CD4-positive, alpha-beta memory T cell (primary cell): Measurements from ENCODE around the gene RIOK1. TPM values are rescaled to one million over a fixed set of nuclear protein-coding genes. Genes with fewer than 3 reads are reported as not detected.
"Not testable (repeated sequence)": the region's sequence is repeated elsewhere in the genome, so short reads cannot be mapped to it uniquely, and the experiment has no call there.

Source experiments
- CTCF ChIA-PET: fragments of 350-600 bp; sonication (Branson Sonifier 250); formaldehyde crosslinking; loops from one replicate; lab custom pipeline; 2021; ENCODE audit warnings: inconsistent platforms; ENCODE audit not compliant: partially characterized antibody; lab: Charles Lee
- POLR2A ChIA-PET: fragments of 350-600 bp; sonication (Branson Sonifier 250); formaldehyde crosslinking; loops from one replicate; lab custom pipeline; 2021; ENCODE audit not compliant: partially characterized antibody; lab: Charles Lee
- DNase-seq, 5 donors: peaks; one replicate each; pipeline versions ENCODE4 v3.0.0 to v3.0.0-alpha.2; 2020 to 2022; ENCODE audit warnings: mixed read lengths in 1 of 5
- H3K27ac ChIP-seq: one replicate; pipeline ENCODE4 v1.7.0; 2013; ENCODE audit warnings: low read depth, low read length
- H3K27me3 ChIP-seq: 2 replicates; pipeline ENCODE4 v1.7.0; 2013; ENCODE audit warnings: mild to moderate bottlenecking, low read length, moderate library complexity; ENCODE audit not compliant: insufficient read depth
- H3K36me3 ChIP-seq: 2 replicates; pipeline ENCODE4 v1.7.0; 2013; ENCODE audit warnings: mild to moderate bottlenecking, low read length, moderate library complexity; ENCODE audit not compliant: insufficient read depth
- H3K4me1 ChIP-seq: 2 replicates; pipeline ENCODE4 v1.7.0; 2013; ENCODE audit warnings: mild to moderate bottlenecking, low read length, moderate library complexity; ENCODE audit not compliant: insufficient read depth
- H3K4me3 ChIP-seq, 2 donors: one replicate each; pipeline ENCODE4 v1.7.0; 2013; ENCODE audit warnings: low read length in 2 of 2, mild to moderate bottlenecking in 1 of 2
- H3K9me3 ChIP-seq, 2 donors: one replicate each; pipeline ENCODE4 v1.7.0; 2013; ENCODE audit warnings: low read length in 2 of 2, control low read depth in 1 of 2; ENCODE audit not compliant: control insufficient read depth in 1 of 2
- H3K27ac Mint-ChIP-seq, 7 donors: one replicate each; pipeline ENCODE4 v1.8.0; 2020 to 2021; ENCODE audit warnings: mixed read lengths in 7 of 7, mild to moderate bottlenecking in 6 of 7, inconsistent platforms in 3 of 7, moderate library complexity in 3 of 7
- H3K27me3 Mint-ChIP-seq, 2 donors: one replicate each; pipeline ENCODE4 v1.8.0; 2020 to 2021; ENCODE audit warnings: mixed read lengths in 2 of 2
- H3K36me3 Mint-ChIP-seq, 2 donors: one replicate each; pipeline ENCODE4 v1.8.0; 2020 to 2021; ENCODE audit warnings: mixed read lengths in 2 of 2, inconsistent platforms in 1 of 2, mild to moderate bottlenecking in 1 of 2
- H3K4me1 Mint-ChIP-seq, 4 donors: one replicate each; pipeline ENCODE4 v1.8.0; 2020 to 2021; ENCODE audit warnings: mixed read lengths in 4 of 4, mild to moderate bottlenecking in 1 of 4
- H3K4me3 Mint-ChIP-seq, 8 donors: one replicate each; pipeline ENCODE4 v1.8.0; 2020 to 2021; ENCODE audit warnings: mixed read lengths in 8 of 8, mild to moderate bottlenecking in 7 of 8, moderate library complexity in 6 of 8, inconsistent platforms in 3 of 8
- H3K9me3 Mint-ChIP-seq, 8 donors: one replicate each; pipeline ENCODE4 v1.8.0; 2020 to 2021; ENCODE audit warnings: mixed read lengths in 8 of 8, mild to moderate bottlenecking in 5 of 8, inconsistent platforms in 3 of 8, moderate library complexity in 1 of 8
- intact Hi-C: fragments of 100-400 bp; cut with micrococcal nuclease; formaldehyde crosslinking; loops from one replicate; pipeline ENCODE4 v1.15.1; 2023
- polyA plus RNA-seq, 2 donors: library from polyadenylated mRNA; unstranded; fragments of 300-500 nt; fragmentation: Illumina TruSeq; gene quantifications; one replicate each; pipeline ENCODE4 v1.2.3, GENCODE V29; 2021
- total RNA-seq, 2 experiments: library from RNA; stranded (reverse); gene quantifications; one replicate each; pipeline ENCODE4 v1.2.3, GENCODE V29; 2021

The RIOK1 gene
- total and polyA plus RNA-seq, 4 experiments from 2014 or later, result 19.1 to 26.1 (median 22.8) TPM

DNA sequence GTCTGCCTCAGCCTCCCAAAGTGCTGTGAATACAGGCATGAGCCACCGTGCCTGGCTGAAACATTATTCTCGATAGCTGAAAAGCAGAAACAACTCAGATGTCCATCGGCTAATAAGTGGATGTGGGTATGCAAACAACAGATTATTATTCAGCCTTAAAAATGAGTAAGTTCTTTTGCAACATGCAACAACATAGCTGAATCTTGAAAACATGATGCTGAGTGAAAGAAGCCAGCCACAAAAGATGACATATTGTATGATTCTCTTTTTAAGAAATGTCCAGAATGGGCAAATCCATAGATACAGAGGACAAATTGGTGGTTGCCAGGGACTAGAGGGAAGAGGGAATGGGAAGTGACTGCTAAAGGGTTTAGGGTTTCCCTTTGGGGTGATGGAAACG lies 61.7 kb downstream of the RIOK1 start:
- ChIA-PET POLR2A (no interaction called here), CTCF (no interaction called here)
- peaks cover 1 to 10% of the 10 kb centered on the region in 2 donors for H3K27me3 Mint-ChIP-seq
- H3K4me3 Mint-ChIP-seq, result no peak overlapping the region
- Histone ChIP-seq H3K9me3 (no peaks in the 10 kb centered on the region), H3K27ac (no peak overlapping the region), H3K36me3 (no peaks in the 10 kb centered on the region), H3K4me3 (no peak overlapping the region), H3K4me1 (no peaks in the 10 kb centered on the region), H3K27me3 (no peaks in the 10 kb centered on the region)
- intact Hi-C loops, result no loop called here
- H3K9me3 Mint-ChIP-seq, result peaks cover 0 to 4% (median 0%) of the 10 kb centered on the region in 8 donors
- no peaks in the 10 kb centered on the region for H3K36me3 Mint-ChIP-seq
- DNase-seq, result no peak
- H3K4me1 Mint-ChIP-seq, result peaks cover 0 to 5% (median 0%) of the 10 kb centered on the region in 4 donors
- H3K27ac Mint-ChIP-seq, result no peak overlapping the region

DNA sequence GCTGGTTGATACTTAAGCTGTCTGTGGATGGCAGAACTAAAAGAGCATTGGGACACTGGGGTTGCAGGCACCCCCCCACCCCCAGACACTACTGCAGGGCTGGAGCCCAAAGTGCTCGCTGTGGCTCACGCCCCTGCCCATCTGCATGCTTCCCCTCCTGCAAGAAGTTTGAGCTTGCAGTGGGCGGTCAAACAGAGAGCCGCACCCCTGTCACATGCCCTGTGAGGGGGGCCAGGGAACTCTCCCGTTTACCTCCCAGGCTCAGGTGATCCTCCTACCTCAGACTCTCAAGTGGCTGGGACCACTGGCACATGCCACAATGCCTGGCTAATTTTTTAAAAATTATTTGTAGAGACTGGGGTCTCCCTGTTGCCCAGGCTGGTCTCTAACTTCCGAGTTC lies 63.3 kb downstream of the RIOK1 start:
- Histone ChIP-seq H3K27me3 (no peaks in the 10 kb centered on the region), H3K9me3 (no peaks in the 10 kb centered on the region), H3K4me3 (no peak overlapping the region), H3K27ac (no peak overlapping the region), H3K36me3 (no peaks in the 10 kb centered on the region), H3K4me1 (no peaks in the 10 kb centered on the region)
- CTCF ChIA-PET, result no interaction called here
- DNase-seq, result no peak
- no peak overlapping the region for H3K27ac Mint-ChIP-seq
- POLR2A ChIA-PET, result no interaction called here
- intact Hi-C loops, result no loop called here
- H3K4me3 Mint-ChIP-seq, result no peak overlapping the region
- H3K27me3 Mint-ChIP-seq, result peaks cover 4 to 12% of the 10 kb centered on the region in 2 donors
- peaks cover 0 to 5% (median 0%) of the 10 kb centered on the region in 4 donors for H3K4me1 Mint-ChIP-seq
- peaks cover 0 to 4% (median 0%) of the 10 kb centered on the region in 8 donors for H3K9me3 Mint-ChIP-seq
- H3K36me3 Mint-ChIP-seq, result no peaks in the 10 kb centered on the region

DNA sequence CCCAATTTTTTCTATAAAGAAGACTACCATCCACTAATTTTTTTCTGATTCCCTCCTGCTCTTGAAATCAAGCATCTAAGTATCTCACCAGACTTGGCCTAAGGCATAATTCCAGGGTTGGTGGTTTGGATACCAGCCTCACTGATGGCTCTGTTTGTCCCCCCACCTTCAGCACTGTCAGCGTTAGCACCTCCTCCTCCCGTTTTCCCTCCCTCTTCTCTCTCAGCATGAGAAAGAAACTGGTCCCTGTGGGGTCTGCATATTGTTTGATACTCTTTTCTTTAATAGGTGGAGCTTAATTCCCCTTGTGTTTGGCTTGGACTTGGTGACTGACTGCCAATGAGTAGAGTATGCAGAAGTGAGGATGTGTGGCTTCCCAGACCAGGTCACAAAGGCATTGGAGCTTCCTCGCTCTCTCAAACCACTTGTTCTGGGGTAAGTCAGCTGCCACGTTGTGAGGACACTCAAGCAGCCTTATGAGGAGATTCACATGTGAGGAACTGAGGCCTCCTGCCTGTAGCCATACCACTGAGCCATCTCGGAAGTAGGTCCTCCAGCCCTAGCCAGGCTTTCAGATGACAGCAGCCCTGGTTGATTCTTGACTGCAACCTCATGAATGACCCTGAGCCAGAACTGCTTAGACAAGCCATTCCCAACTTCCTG lies 65.2 kb downstream of the RIOK1 start:
- Mint-ChIP-seq H3K27me3 (peaks cover 4 to 14% of the 10 kb centered on the region in 2 donors), H3K9me3 (peaks cover 0 to 4% (median 0%) of the 10 kb centered on the region in 8 donors), H3K27ac (no peak overlapping the region), H3K4me1 (peaks cover 0 to 5% (median 0%) of the 10 kb centered on the region in 4 donors), H3K36me3 (no peaks in the 10 kb centered on the region), H3K4me3 (no peak overlapping the region)
- intact Hi-C loops, result no loop called here
- no peaks in the 10 kb centered on the region for H3K4me1 ChIP-seq
- H3K27me3 ChIP-seq, result no peaks in the 10 kb centered on the region
- no peaks in the 10 kb centered on the region for H3K36me3 ChIP-seq
- CTCF ChIA-PET, result interaction anchor here (0.9 kb wide), 1 partner anchor 9 kb away, joined by 3 read pairs; no protein-coding TSS in a partner anchor
- H3K27ac ChIP-seq, result no peak overlapping the region
- DNase-seq, result no peak
- H3K4me3 ChIP-seq, result no peak overlapping the region
- POLR2A ChIA-PET, result no interaction called here
- H3K9me3 ChIP-seq, result no peaks in the 10 kb centered on the region

DNA sequence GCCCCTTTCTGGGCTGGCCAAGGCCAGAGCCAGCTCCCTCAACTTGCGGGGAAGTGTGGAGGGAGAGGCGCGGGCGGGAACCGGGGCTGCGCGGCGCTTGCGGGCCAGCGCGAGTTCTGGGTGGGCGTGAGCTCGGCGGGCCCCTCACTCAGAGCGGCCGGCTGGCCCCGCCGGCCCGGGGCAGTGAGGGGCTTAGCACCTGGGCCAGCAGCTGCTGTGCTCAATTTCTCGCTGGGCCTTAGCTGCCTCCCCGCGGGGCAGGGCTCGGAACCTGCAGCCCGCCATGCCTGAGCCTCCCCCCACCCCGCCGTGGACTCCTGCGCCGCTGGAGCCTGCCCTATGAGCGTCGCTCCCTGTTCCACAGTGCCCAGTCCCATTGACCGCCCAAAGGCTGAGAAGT lies 66.7 kb downstream of the RIOK1 start:
- H3K4me1 ChIP-seq, H3K27me3 ChIP-seq, POLR2A ChIA-PET, H3K4me1 Mint-ChIP-seq, H3K36me3 ChIP-seq, DNase-seq, H3K4me3 Mint-ChIP-seq, H3K9me3 ChIP-seq, H3K27ac ChIP-seq, H3K9me3 Mint-ChIP-seq, H3K4me3 ChIP-seq, H3K27ac Mint-ChIP-seq, intact Hi-C loops, H3K36me3 Mint-ChIP-seq: not testable (repeated sequence)
- CTCF ChIA-PET, result interaction anchor here (1.2 kb wide), 1 partner anchor 45 kb away, joined by 3 read pairs; no protein-coding TSS in a partner anchor
- H3K27me3 Mint-ChIP-seq, result peaks cover 4 to 14% of the 10 kb centered on the region in 2 donors

DNA sequence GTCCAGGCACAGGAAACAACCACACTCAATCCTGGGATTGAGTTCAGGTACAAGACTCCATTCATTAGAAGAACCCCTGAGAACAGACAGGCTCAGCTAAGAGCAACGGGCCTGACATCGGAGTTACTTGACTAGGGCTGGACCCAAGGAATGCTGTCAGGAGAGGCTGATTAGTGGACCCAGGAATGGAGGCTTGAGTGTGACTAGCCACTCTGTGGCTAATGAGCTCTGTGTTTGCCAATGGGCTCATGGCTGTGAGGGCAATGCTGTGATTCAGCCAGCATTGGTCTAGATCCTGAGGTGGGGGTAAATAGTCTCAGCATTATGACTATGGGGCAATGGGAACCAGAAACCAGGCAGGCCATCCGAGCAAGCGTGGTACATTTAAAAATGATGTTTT lies 71.8 kb downstream of the RIOK1 start:
- peaks cover 0 to 2% (median 0%) of the 10 kb centered on the region in 8 donors for H3K9me3 Mint-ChIP-seq
- intact Hi-C loops, result no loop called here
- H3K4me1 Mint-ChIP-seq, result no peaks in the 10 kb centered on the region
- no peak overlapping the region for H3K27ac ChIP-seq
- no peak overlapping the region for H3K4me3 Mint-ChIP-seq
- H3K36me3 ChIP-seq, result no peaks in the 10 kb centered on the region
- H3K27me3 Mint-ChIP-seq, result peaks cover 7% of the 10 kb centered on the region in 2 donors
- CTCF ChIA-PET, result no interaction called here
- no peak for DNase-seq
- no peaks in the 10 kb centered on the region for H3K9me3 ChIP-seq
- no peaks in the 10 kb centered on the region for H3K36me3 Mint-ChIP-seq
- no peak overlapping the region for H3K4me3 ChIP-seq
- no peaks in the 10 kb centered on the region for H3K4me1 ChIP-seq
- H3K27ac Mint-ChIP-seq, result no peak overlapping the region
- POLR2A ChIA-PET, result no interaction called here
- H3K27me3 ChIP-seq, result no peaks in the 10 kb centered on the region

DNA sequence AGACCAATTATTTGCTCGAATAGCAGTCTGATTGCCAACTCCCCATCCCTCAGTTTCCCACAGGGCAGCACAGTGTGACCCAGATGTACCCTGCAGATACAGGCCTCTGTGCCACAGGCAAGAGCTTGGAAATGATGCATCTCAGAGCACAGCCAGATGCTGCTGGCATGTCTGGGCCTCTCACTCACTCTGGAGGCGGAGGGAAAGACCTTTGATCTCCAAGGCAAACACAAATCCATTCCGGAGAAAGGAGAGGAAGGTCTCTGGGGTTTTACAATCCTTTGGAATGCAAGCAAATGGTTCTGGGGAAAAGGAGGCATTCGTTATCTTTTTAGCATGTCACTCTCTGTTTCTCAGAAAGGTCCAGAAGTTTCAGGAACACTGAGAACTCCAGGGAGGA lies 74.2 kb downstream of the RIOK1 start:
- intact Hi-C loops, result no loop called here
- ChIA-PET POLR2A (no interaction called here), CTCF (interaction anchor here (1.1 kb wide), 2 partner anchors 9 to 189 kb away, joined by 3 read pairs; no protein-coding TSS in a partner anchor)
- no peak for DNase-seq
- Mint-ChIP-seq H3K4me1 (peaks cover 0 to 8% (median 3%) of the 10 kb centered on the region in 4 donors), H3K27me3 (peaks cover 6 to 9% of the 10 kb centered on the region in 2 donors), H3K27ac (no peak overlapping the region), H3K36me3 (no peaks in the 10 kb centered on the region), H3K4me3 (no peak overlapping the region), H3K9me3 (no peaks in the 10 kb centered on the region)
- no peak overlapping the region for H3K4me3 ChIP-seq
- no peaks in the 10 kb centered on the region for H3K36me3 ChIP-seq
- H3K9me3 ChIP-seq, result no peaks in the 10 kb centered on the region
- no peaks in the 10 kb centered on the region for H3K27me3 ChIP-seq
- H3K4me1 ChIP-seq, result no peaks in the 10 kb centered on the region
- no peak overlapping the region for H3K27ac ChIP-seq

DNA sequence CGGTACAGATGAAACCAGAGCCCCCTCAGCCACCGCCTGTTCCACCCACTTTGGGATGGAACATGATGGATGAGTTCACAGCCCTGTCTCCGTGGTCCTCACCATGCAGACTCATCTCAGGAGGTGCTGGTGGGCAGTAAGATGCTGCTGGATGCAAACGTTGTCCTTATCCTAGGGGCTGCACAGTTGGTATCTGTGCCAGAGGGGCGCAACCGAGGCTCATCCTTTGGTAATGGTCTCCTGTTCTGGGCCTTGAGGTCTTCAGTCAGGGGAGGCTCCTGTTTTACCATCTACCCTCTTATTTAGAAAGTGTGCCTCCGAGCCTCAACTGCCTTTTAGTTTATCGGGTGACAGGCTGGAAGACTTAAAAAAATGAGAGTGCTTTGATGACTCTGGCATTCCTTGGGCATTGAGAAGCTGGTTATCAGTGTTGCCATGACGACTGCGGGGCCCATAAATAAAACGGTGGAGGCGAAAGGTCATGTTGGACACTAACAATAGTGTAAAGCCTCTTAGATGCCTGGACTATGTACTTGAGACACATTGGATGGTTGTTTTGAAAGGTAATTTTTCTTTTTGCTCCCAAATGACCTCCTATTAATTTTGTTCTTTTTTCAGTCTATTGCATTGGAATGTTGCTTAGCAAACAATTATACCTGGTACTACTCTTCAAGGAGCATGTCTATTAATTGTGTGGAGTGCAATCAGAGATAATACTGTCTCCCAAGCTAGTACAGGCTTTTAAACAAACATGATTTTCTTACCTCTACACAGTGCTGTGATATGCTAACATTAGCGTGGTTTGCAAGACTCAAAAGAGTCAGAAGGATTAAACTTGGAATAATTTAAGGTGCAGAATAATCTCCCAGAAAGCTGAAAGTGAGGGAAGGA lies 77.6 kb downstream of the RIOK1 start:
- Histone ChIP-seq H3K4me3 (no peak overlapping the region), H3K4me1 (no peaks in the 10 kb centered on the region), H3K36me3 (no peaks in the 10 kb centered on the region), H3K27ac (no peak overlapping the region), H3K9me3 (no peaks in the 10 kb centered on the region), H3K27me3 (no peaks in the 10 kb centered on the region)
- no peaks in the 10 kb centered on the region for H3K9me3 Mint-ChIP-seq
- intact Hi-C loops, result no loop called here
- peaks cover 2 to 8% (median 3%) of the 10 kb centered on the region in 4 donors for H3K4me1 Mint-ChIP-seq
- H3K4me3 Mint-ChIP-seq, result no peak overlapping the region
- CTCF ChIA-PET, result no interaction called here
- H3K27me3 Mint-ChIP-seq, result peaks cover 6 to 15% of the 10 kb centered on the region in 2 donors
- DNase-seq, result no peak
- no peaks in the 10 kb centered on the region for H3K36me3 Mint-ChIP-seq
- H3K27ac Mint-ChIP-seq, result no peak overlapping the region
- POLR2A ChIA-PET, result interaction anchor here (0.8 kb wide), 1 partner anchor 23 kb away, joined by 3 read pairs; no protein-coding TSS in a partner anchor
